MCF 10A (cell line): ENCODE results near the gene PPP2CA. TPM values are rescaled to one million over a fixed set of nuclear protein-coding genes. Genes with fewer than 3 reads are reported as not detected.

Source experiments
- BruUV-seq: library from RNA; stranded (reverse); fragments of 400-500 nt; replicated peaks from 2 replicates; lab custom pipeline; 2021; lab: Mats Ljungman, UMichigan
- CTCF ChIA-PET: fragments of 300-600 bp; sonication (Branson Sonifier 250); formaldehyde crosslinking; extraction: SDS; loops from one replicate; lab custom pipeline; 2021; ENCODE audit warnings: antibody characterized with exemption, inconsistent platforms; lab: Yijun Ruan, JAX
- POLR2A ChIA-PET: fragments of 300-600, 350-650 bp; sonication (Branson Sonifier 250); formaldehyde crosslinking; extraction: SDS; loops from one replicate; lab custom pipeline; 2020; ENCODE audit warnings: antibody characterized with exemption, inconsistent platforms; lab: Yijun Ruan, JAX
- DNase-seq: peaks from one replicate; pipeline ENCODE4 v3.0.0-alpha.2; 2018; ENCODE audit not compliant: unreplicated experiment
- H3K27ac Mint-ChIP-seq: one replicate; pipeline ENCODE4 v1.8.0; 2022; ENCODE audit warnings: mild to moderate bottlenecking, low read depth, mixed read lengths; ENCODE audit not compliant: unreplicated experiment
- H3K27me3 Mint-ChIP-seq: one replicate; pipeline ENCODE4 v1.8.0; 2022; ENCODE audit warnings: mixed read lengths; ENCODE audit not compliant: insufficient read depth, unreplicated experiment
- H3K36me3 Mint-ChIP-seq: one replicate; pipeline ENCODE4 v1.8.0; 2022; ENCODE audit warnings: mild to moderate bottlenecking, moderate library complexity, mixed read lengths; ENCODE audit not compliant: insufficient read depth, unreplicated experiment
- H3K4me1 Mint-ChIP-seq: one replicate; pipeline ENCODE4 v1.8.0; 2022; ENCODE audit warnings: mixed read lengths; ENCODE audit not compliant: insufficient read depth, unreplicated experiment
- H3K4me3 Mint-ChIP-seq: one replicate; pipeline ENCODE4 v1.8.0; 2022; ENCODE audit warnings: mild to moderate bottlenecking, moderate library complexity, mixed read lengths; ENCODE audit not compliant: unreplicated experiment
- H3K9me3 Mint-ChIP-seq: one replicate; pipeline ENCODE4 v1.8.0; 2022; ENCODE audit warnings: mixed read lengths; ENCODE audit not compliant: unreplicated experiment
- CTCF ChIP-seq: fragments of 200-600 bp; IDR thresholded peaks from one replicate; pipeline ENCODE4 v1.8.0; 2022; ENCODE audit warnings: antibody characterized with exemption, mild to moderate bottlenecking; ENCODE audit not compliant: unreplicated experiment
- intact Hi-C: fragments of 100-400 bp; cut with micrococcal nuclease; formaldehyde crosslinking; loops from 2 replicates; pipeline ENCODE4 v1.14.1; 2022
- total RNA-seq: library from RNA; stranded (reverse); gene quantifications from 2 replicates; pipeline ENCODE4 v1.2.3, GENCODE V29; 2022

PPP2CA gene
- total RNA-seq, 1 experiment from 2014 or later = 317 TPM

- ChIA-PET CTCF (interaction anchor here (0.7 to 7.8 kb wide), 10 partner anchors 20 to 339 kb away, joined by 3 to 47 read pairs (median 4); partner anchors contain the start of gene PPP2CA), POLR2A (interaction anchor here (0.6 to 10.1 kb wide), 18 partner anchors 9 to 386 kb away, joined by 3 to 349 read pairs (median 4); partner anchors contain the start of genes PPP2CA, SKP1 and UBE2B)
- no peak overlapping the region for H3K4me3 Mint-ChIP-seq
- H3K4me1 Mint-ChIP-seq = peaks cover 40% of the 10 kb centered on the region
- no peaks in the 10 kb centered on the region for H3K27me3 Mint-ChIP-seq
- H3K36me3 Mint-ChIP-seq = no peaks in the 10 kb centered on the region
- H3K27ac Mint-ChIP-seq = peak overlapping the region; percentile 49
- no peak for TF ChIP-seq CTCF
- peak; percentile 93 for DNase-seq
- intact Hi-C loops = loop anchor here (1.0 kb wide), 1 partner anchor 21 kb away; the partner anchor contains the start of gene PPP2CA
- no peaks in the 10 kb centered on the region for H3K9me3 Mint-ChIP-seq
- no TSS peak for BruUV-seq
Measured at GRCh38 chr5:134247428-134248224, 21.8 kb upstream of the PPP2CA start.

GRCh38 chr5:134246771-134247427, 21.0 kb upstream of the PPP2CA start:
- TF ChIP-seq CTCF = no peak
- intact Hi-C loops = loop anchor here (1.0 kb wide), 1 partner anchor 21 kb away; the partner anchor contains the start of gene PPP2CA
- Mint-ChIP-seq H3K4me3 (no peak overlapping the region), H3K36me3 (no peaks in the 10 kb centered on the region), H3K4me1 (peaks cover 37% of the 10 kb centered on the region), H3K9me3 (no peaks in the 10 kb centered on the region), H3K27me3 (no peaks in the 10 kb centered on the region), H3K27ac (peak overlapping the region; percentile 49)
- DNase-seq = peak; percentile 36
- BruUV-seq = TSS peak; percentile 86
- ChIA-PET POLR2A (interaction anchor here (0.6 to 10.1 kb wide), 18 partner anchors 9 to 387 kb away, joined by 3 to 349 read pairs (median 4); partner anchors contain the start of genes PPP2CA, SKP1 and UBE2B), CTCF (interaction anchor here (0.6 to 7.8 kb wide), 14 partner anchors 9 to 340 kb away, joined by 3 to 47 read pairs (median 3); partner anchors contain the start of gene PPP2CA)

- no peak for DNase-seq
- BruUV-seq = no TSS peak
- CTCF ChIA-PET = interaction anchor here (0.6 to 7.8 kb wide), 7 partner anchors 19 to 61 kb away, joined by 3 to 47 read pairs (median 4); partner anchors contain the start of gene PPP2CA
- POLR2A ChIA-PET = interaction anchor here (1.0 to 10.1 kb wide), 10 partner anchors 7 to 70 kb away, joined by 5 to 349 read pairs (median 6); partner anchors contain the start of genes PPP2CA and SKP1
- intact Hi-C loops = no loop called here
- Mint-ChIP-seq H3K4me1 (peaks cover 37% of the 10 kb centered on the region), H3K4me3 (no peak overlapping the region), H3K27ac (peak overlapping the region; percentile 82), H3K27me3 (no peaks in the 10 kb centered on the region), H3K9me3 (no peaks in the 10 kb centered on the region), H3K36me3 (no peaks in the 10 kb centered on the region)
- no peak for TF ChIP-seq CTCF
Measured at GRCh38 chr5:134245692-134246091, 19.8 kb upstream of the PPP2CA start.
